Measurements from ENCODE around the gene PTPRD.

DNA sequence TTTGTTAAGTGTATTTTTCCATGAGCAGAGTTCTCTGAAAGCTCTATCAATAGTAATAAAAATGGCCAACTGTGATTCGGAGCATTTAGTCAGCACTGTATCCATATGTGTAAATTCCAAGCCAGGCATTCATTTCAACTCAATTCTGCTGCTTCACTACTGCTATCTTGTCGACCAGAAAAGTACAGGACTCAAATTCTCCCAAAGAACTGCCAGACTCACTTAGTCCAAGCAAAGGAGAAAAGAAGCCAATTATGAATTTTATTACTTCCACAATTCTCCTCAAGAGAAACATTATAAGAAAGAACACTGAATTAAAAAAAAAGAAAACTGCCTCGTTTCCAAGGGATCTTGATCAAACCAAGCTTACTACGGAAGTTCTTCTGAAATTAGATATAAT is 1906.9 kb downstream of the PTPRD start:
- TF ChIP-seq EZH2 (IDR thresholded peaks at IDR 0.05) (no peak), POLR2AphosphoS5 (IDR thresholded peaks at IDR 0.05; ENCODE audit: borderline replicate concordance, low read depth, low read length) (no peak), FOXP2 (optimal IDR thresholded peaks at IDR 0.05; ENCODE audit: control extremely low read depth, extremely low read length, insufficient read depth) (no peak)
